GM19455 (cell line): ENCODE results near the gene ZNF70.

Experiments used
- ATAC-seq: cut with Tn5 transposase; IDR thresholded peaks from one replicate; pipeline ENCODE4 v1.9.1; 2021; ENCODE audit not compliant: unreplicated experiment

The ZNF70 gene

GRCh38 chr22:23720855-23721254 is 30.1 kb downstream of the ZNF70 start:
- ATAC-seq, result no peak

GRCh38 chr22:23718371-23719165 is 32.3 kb downstream of the ZNF70 start:
- ATAC-seq, result no peak

GRCh38 chr22:23716811-23717801 is 33.8 kb downstream of the ZNF70 start:
- no peak for ATAC-seq

GRCh38 chr22:23715806-23716375 is 35.0 kb downstream of the ZNF70 start:
- no peak for ATAC-seq

GRCh38 chr22:23714596-23715578 is 36.0 kb downstream of the ZNF70 start:
- no peak for ATAC-seq

- ATAC-seq, result no peak
Observed at GRCh38 chr22:23713696-23714595, 37.0 kb downstream of the ZNF70 start.

- no peak for ATAC-seq
Observed at GRCh38 chr22:23712256-23712655, 38.7 kb downstream of the ZNF70 start.

GRCh38 chr22:23709107-23709506 is 41.8 kb downstream of the ZNF70 start:
- ATAC-seq, result no peak

GRCh38 chr22:23708270-23708669 is 42.6 kb downstream of the ZNF70 start:
- ATAC-seq, result no peak

- ATAC-seq, result no peak
Observed at GRCh38 chr22:23705358-23705757, 45.6 kb downstream of the ZNF70 start.

GRCh38 chr22:23704829-23705228 is 46.1 kb downstream of the ZNF70 start:
- no peak for ATAC-seq

GRCh38 chr22:23704062-23704461 is 46.9 kb downstream of the ZNF70 start:
- ATAC-seq, result no peak

- no peak for ATAC-seq
Observed at GRCh38 chr22:23700706-23701105, 50.2 kb downstream of the ZNF70 start.

GRCh38 chr22:23698673-23699235 is 52.2 kb downstream of the ZNF70 start:
- no peak for ATAC-seq

- no peak for ATAC-seq
Observed at GRCh38 chr22:23698094-23698493, 52.8 kb downstream of the ZNF70 start.

GRCh38 chr22:23697031-23697970 is 53.6 kb downstream of the ZNF70 start:
- ATAC-seq, result no peak

GRCh38 chr22:23696326-23696851 is 54.5 kb downstream of the ZNF70 start:
- ATAC-seq, result no peak
